GM18870 (cell line): ENCODE data around the gene EXOSC7.

Source experiments
- ATAC-seq: cut with Tn5 transposase; IDR thresholded peaks from one replicate; pipeline ENCODE4 v1.9.1; 2021; ENCODE audit warnings: moderate library complexity; ENCODE audit not compliant: unreplicated experiment

The EXOSC7 gene

DNA sequence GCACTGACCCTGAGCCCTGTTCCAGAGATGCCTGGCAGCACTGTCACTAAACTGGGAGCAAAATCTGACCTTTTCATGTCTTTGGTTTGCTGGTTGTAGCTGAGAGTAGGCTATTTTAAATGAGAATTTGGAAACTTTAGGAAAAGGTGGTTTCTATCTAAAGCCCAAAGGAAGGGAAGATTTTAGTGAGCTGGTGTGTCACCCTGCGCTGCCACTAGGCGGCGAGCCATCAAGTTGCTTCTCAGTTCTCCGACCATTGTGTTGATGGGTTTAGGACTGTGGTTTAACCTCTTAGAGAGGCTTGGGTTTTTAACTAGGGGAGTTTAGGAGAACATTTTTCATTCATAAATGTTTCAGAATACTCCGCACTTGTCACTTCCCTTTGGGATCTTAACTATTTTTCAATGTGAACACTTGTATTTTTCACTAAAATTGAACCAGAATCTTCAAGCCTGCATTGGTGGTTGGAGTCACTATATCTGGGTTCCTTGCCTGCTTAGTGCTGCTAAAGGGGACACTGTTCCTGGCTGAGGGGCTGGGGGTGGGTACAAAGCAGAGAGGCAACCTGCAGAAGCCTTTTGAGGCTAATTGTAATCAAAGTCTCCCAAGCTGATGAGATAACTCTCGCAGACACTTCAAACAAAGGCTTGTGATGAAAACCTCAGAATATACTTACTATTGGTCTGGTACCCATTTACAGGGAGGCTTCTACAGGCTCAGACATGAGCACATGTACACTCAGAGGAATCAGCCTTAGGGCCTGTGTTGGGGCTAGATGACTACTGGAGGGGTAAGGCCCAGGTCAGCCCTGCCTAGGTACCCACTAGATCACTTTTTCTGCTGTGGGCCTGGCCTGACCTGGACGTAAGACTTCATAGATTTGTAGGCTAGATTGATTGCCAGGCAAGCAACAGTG lies 16.8 kb downstream of the EXOSC7 start:
- ATAC-seq: no peak

- ATAC-seq: no peak
Measured at GRCh38 chr3:44993471-44994205, 17.6 kb downstream of the EXOSC7 start.

- no peak for ATAC-seq
Measured at GRCh38 chr3:44995142-44995770, 19.2 kb downstream of the EXOSC7 start.

DNA sequence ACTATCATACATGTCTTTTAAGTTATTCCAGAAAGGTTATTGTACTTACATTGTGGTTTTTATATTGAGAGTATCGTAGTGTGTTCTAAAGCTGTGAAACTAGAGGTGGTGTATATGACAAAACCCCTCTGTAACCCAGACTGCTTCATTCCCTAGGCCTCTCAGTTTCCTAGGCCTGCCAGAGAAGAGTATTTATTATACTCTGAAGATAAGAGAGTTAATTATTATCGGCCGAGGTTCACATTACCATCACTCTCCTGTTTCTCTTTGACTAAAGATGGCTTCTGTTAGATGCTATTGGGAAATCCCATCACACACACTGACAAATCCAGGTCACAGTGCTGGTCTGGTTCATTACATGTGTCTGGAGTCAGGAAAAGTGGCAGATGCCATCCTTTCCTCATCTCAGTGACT lies 20.5 kb downstream of the EXOSC7 start:
- peak; percentile 70 for ATAC-seq

DNA sequence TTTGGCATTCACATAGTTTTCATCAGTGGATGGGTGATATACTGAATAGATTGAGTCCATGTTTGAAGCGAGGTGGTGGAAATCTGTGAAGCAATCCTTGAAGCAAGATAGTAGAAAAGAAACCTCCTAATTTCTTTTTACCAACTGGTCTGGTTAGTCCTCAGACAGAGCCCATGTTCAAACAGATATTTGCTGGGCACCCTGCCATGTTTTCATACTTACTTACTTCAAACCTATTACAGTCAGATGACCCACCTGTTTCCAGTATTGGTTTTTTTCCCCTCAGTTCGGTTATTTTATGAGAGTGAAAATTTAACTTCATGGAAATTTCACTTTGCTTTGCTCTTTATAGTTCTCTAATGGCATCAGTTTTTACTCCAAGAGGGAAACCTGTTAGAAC lies 23.7 kb downstream of the EXOSC7 start:
- ATAC-seq: no peak

DNA sequence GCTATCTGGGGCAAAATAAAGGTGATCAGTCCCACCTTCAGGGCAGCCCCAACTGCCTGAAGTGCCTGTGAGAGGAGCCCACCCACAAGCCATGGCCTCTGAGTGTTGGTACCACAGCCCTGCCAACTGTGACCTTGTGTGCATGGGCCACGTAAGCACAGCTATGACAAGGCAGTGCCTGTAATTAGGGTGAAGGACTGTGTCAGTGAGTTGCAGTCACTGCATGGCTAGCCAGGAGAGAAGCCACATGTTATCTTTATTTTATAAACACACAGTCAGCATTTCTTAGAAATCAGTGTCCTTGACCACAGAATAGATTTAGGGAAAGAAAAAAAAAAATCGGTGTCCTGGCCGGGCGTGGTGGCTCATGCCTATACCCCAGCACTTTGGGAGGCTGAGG lies 24.8 kb downstream of the EXOSC7 start:
- no peak for ATAC-seq

GRCh38 chr3:45001738-45002137 lies 25.7 kb downstream of the EXOSC7 start:
- ATAC-seq: no peak

DNA sequence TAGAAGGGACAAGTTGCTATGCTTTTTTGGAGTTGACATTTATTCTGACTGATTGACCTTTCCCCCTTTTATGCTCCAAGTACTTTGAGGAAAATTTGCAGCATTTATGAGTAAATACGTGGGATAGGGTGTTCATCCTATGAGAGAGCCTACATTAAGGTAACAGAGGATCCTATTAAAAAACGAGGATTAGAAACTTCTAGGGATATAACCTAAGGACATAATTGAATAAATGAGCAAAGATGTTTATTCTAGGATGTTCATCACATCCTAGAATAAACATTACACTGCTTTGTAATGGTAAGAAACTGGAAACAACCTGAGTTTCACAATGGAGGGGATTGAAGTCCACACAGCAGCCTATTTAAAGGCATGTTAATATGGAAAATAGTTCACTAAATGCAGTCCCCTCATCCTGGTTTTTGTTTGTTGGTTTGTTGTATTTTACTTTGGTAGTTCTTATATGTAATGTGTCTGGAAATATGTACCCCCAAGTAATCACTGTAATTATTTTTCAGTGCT lies 26.2 kb downstream of the EXOSC7 start:
- no peak for ATAC-seq

DNA sequence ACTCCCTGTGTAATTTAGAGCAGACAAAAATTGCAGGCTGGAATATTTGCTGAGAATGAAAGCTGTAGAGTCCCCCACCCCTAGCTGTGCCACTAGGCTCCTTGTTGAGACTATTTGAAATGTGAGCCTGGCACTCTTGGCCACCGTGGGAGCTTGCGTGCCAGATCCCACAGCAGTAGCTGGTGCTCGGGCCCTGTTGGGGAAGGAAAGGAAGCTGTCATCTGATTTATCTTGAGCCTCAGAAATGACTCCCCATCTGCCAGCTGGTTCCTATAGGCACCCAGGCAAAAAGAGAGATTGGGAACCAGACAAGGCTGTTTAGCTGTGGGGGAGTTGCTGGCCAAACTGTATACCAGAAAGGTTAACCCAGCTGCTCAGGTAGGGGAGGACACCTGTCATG lies 26.7 kb downstream of the EXOSC7 start:
- no peak for ATAC-seq

DNA sequence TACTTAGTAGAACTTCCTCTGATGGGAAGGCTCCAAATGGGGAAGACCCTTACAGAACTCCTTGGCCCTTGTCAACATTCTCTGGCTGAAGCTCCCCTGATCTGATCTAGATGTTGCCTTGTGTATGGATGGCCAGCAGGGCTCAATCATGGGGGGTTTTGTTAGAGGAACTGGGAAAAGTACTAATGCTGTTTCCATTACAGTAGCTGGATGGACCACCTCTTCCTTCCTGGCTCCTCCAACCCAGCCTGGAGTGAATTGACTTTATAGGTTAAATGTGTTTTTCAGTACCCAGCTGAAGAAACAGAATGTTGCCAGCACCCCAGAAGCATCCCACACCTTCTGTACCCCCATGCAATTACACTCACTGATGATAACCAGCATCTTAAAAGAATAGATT lies 27.4 kb downstream of the EXOSC7 start:
- no peak for ATAC-seq

GRCh38 chr3:45003859-45004258 lies 27.8 kb downstream of the EXOSC7 start:
- no peak for ATAC-seq

- no peak for ATAC-seq
Measured at GRCh38 chr3:45007091-45007490, 31.0 kb downstream of the EXOSC7 start.

DNA sequence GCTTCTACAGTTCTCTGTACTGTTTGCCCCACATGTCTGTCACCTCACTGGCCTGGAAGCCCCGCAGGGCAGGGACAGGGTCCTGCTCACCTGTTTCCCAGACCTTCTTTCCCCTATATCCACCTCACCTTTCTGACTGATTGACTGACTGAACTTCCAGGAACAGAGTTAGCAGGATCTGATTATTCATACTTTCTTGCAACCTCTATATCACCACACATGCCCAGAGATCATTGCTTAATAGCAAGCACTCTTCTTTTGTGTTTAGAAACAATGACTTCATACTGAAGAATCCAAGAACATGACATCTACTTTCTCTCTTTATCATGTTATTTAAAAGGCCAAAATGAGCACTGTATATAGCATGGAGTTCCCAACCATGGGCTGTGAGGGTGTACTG lies 32.1 kb downstream of the EXOSC7 start:
- no peak for ATAC-seq

DNA sequence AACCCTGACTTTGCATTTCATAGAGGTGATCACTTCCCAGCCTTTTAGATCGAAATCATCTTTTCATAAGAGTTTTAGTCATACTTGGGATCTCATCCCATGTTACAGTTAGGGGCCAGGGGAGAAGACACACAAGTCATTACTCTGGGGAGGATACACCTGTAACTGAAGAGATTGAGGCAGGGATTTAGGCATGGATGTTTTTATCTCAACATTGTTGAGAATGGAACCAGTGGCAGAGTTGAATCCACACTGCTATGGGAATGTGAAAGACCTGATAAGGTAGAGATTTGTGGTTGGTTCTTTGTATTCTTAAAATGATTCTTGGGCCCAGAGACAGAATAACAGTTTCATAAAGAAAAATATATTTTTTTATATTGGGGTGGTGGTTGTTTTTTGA lies 33.8 kb downstream of the EXOSC7 start:
- ATAC-seq: no peak

- no peak for ATAC-seq
Measured at GRCh38 chr3:45010811-45011333, 34.8 kb downstream of the EXOSC7 start.

- ATAC-seq: no peak
Measured at GRCh38 chr3:45011756-45012508, 35.9 kb downstream of the EXOSC7 start.

- no peak for ATAC-seq
Measured at GRCh38 chr3:45012577-45012976, 36.5 kb downstream of the EXOSC7 start.

GRCh38 chr3:45016916-45017315 lies 40.9 kb downstream of the EXOSC7 start:
- no peak for ATAC-seq

DNA sequence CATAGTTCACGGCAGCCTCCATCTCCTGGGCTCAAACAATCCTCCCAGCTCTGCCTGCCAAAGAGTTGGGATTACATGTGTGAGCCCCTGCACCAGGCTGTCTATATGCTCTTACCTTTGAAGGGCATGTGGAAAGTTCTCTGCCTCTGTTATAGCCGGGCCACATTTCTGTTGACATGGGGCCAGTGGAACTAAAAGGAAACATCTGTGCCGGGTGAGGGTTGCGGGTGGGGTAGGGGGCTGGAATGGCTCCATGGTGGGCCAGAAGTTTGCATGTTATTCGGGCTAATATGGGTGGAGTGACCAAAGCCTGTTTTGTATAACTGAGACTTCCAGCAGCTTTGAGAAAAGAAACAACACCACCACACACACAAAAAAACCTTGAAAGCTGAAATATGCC lies 41.8 kb downstream of the EXOSC7 start:
- ATAC-seq: no peak

- ATAC-seq: no peak
Measured at GRCh38 chr3:45020534-45020933, 44.5 kb downstream of the EXOSC7 start.
